ENCODE results near the gene CMTM6.

GRCh38 chr3:32542807-32543206 lies 40.2 kb upstream of the CMTM6 start:
- TF ChIP-seq CTCF (conservative IDR thresholded peaks at IDR 0.05; ENCODE audit: low read length) (no peak), EZH2phosphoT487 (IDR thresholded peaks at IDR 0.05; ENCODE audit: borderline replicate concordance) (no peak)
